H9 (cell line): ENCODE measurements around the gene ADAMTS17. TPM values are rescaled to one million over a fixed set of nuclear protein-coding genes. Genes with fewer than 3 reads are reported as not detected.

Source experiments
- DNase-seq: peaks from one replicate; pipeline ENCODE4 v3.0.0-alpha.2; 2017
- H2AFZ ChIP-seq: one replicate; pipeline ENCODE4 v1.6.1; 2013; ENCODE audit warnings: mild to moderate bottlenecking, low read length, control low read depth, moderate library complexity
- H2AK5ac ChIP-seq: 2 replicates; pipeline ENCODE4 v1.6.1; 2013; ENCODE audit warnings: low read length, control low read depth, mixed read lengths; ENCODE audit not compliant: insufficient read length
- H2BK120ac ChIP-seq: one replicate; pipeline ENCODE4 v1.6.1; 2013; ENCODE audit warnings: low read depth, mild to moderate bottlenecking, low read length, control low read depth, inconsistent platforms; ENCODE audit not compliant: poor library complexity, severe bottlenecking
- H2BK12ac ChIP-seq: 2 replicates; pipeline ENCODE4 v1.6.1; 2013; ENCODE audit warnings: low read length, control low read depth, mixed read lengths, low read depth; ENCODE audit not compliant: insufficient read length
- H2BK15ac ChIP-seq: 2 replicates; pipeline ENCODE4 v1.6.1; 2013; ENCODE audit warnings: low read depth, low read length, control low read depth
- H2BK20ac ChIP-seq: one replicate; pipeline ENCODE4 v1.6.1; 2013; ENCODE audit warnings: low read depth, mild to moderate bottlenecking, low read length, control low read depth, inconsistent platforms; ENCODE audit not compliant: poor library complexity, severe bottlenecking
- H2BK5ac ChIP-seq: 2 replicates; pipeline ENCODE4 v1.6.1; 2013; ENCODE audit warnings: low read length, control low read depth, mixed read lengths; ENCODE audit not compliant: insufficient read length
- H3K14ac ChIP-seq: 2 replicates; pipeline ENCODE4 v1.6.1; 2013; ENCODE audit warnings: low read length, control low read depth; ENCODE audit not compliant: insufficient read depth
- H3K18ac ChIP-seq: 2 replicates; pipeline ENCODE4 v1.6.1; 2013; ENCODE audit warnings: low read depth, mild to moderate bottlenecking, mixed read lengths, low read length, control low read depth; ENCODE audit not compliant: insufficient read length
- H3K23ac ChIP-seq: 2 replicates; pipeline ENCODE4 v1.6.1; 2013; ENCODE audit warnings: low read length, control low read depth, mixed read lengths, low read depth; ENCODE audit not compliant: insufficient read length
- H3K23me2 ChIP-seq: 2 replicates; pipeline ENCODE4 v1.6.1; 2013; ENCODE audit warnings: low read depth, mild to moderate bottlenecking, mixed read lengths, low read length, control low read depth; ENCODE audit not compliant: insufficient read length, poor library complexity, severe bottlenecking
- H3K27ac ChIP-seq: 2 replicates; pipeline ENCODE4 v1.5.1; 2013; ENCODE audit warnings: low read length, control low read depth, mixed read lengths, low read depth; ENCODE audit not compliant: insufficient read length
- H3K27me3 ChIP-seq: 2 replicates; pipeline ENCODE4 v1.6.1; 2013; ENCODE audit warnings: low read length, control low read depth, inconsistent platforms; ENCODE audit not compliant: insufficient read depth
- H3K4ac ChIP-seq: 2 replicates; pipeline ENCODE4 v1.6.1; 2013; ENCODE audit warnings: low read depth, mild to moderate bottlenecking, control low read depth, inconsistent platforms, low read length, moderate library complexity
- H3K4me1 ChIP-seq: 2 replicates; pipeline ENCODE4 v1.6.1; 2013; ENCODE audit warnings: low read length, control low read depth, inconsistent platforms; ENCODE audit not compliant: insufficient read depth
- H3K4me2 ChIP-seq: 2 replicates; pipeline ENCODE4 v1.6.1; 2013; ENCODE audit warnings: low read length, control low read depth, mixed read lengths; ENCODE audit not compliant: insufficient read length, insufficient read depth
- H3K56ac ChIP-seq: 2 replicates; pipeline ENCODE4 v1.6.1; 2013; ENCODE audit warnings: low read depth, mild to moderate bottlenecking, mixed read lengths, low read length, control low read depth; ENCODE audit not compliant: insufficient read length
- H3K79me1 ChIP-seq: 2 replicates; pipeline ENCODE4 v1.6.1; 2013; ENCODE audit warnings: low read depth, mild to moderate bottlenecking, moderate library complexity, low read length, control low read depth, inconsistent platforms; ENCODE audit not compliant: insufficient read depth, poor library complexity, severe bottlenecking
- H3K79me2 ChIP-seq: 2 replicates; pipeline ENCODE4 v1.6.1; 2013; ENCODE audit warnings: low read length, control low read depth, inconsistent platforms; ENCODE audit not compliant: insufficient read depth
- H3K9ac ChIP-seq: 2 replicates; pipeline ENCODE4 v1.6.1; 2013; ENCODE audit warnings: low read length, control low read depth, mixed read lengths; ENCODE audit not compliant: insufficient read length; ENCODE audit errors: extremely low read depth
- H3K9me3 ChIP-seq: one replicate; pipeline ENCODE4 v1.6.1; 2013; ENCODE audit warnings: low read depth, low read length, inconsistent platforms; ENCODE audit not compliant: control insufficient read depth
- H3T11ph ChIP-seq: one replicate; pipeline ENCODE4 v1.6.1; 2013; ENCODE audit warnings: mild to moderate bottlenecking, low read length, control low read depth, inconsistent platforms
- H4K20me1 ChIP-seq: one replicate; pipeline ENCODE4 v1.6.1; 2013; ENCODE audit not compliant: control insufficient read depth, insufficient read length, insufficient read depth
- H4K5ac ChIP-seq: 2 replicates; pipeline ENCODE4 v1.6.1; 2013; ENCODE audit warnings: low read depth, mild to moderate bottlenecking, mixed read lengths, low read length, control low read depth; ENCODE audit not compliant: insufficient read length
- H4K8ac ChIP-seq: replicated peaks from 2 replicates; pipeline ENCODE4 v1.6.1; 2013; ENCODE audit warnings: low read length, control low read depth, mixed read lengths, low read depth; ENCODE audit not compliant: insufficient read length
- H4K91ac ChIP-seq: 2 replicates; pipeline ENCODE4 v1.6.1; 2013; ENCODE audit warnings: low read depth, mild to moderate bottlenecking, moderate library complexity, mixed read lengths, low read length, control low read depth; ENCODE audit not compliant: insufficient read length
- H3K27ac Mint-ChIP-seq, 3 experiments: 2 replicates in 2 of 3; 3 replicates in 1 of 3; pipeline ENCODE4 v1.8.0; 2020 to 2021; ENCODE audit warnings: mixed read lengths in 3 of 3, mild to moderate bottlenecking in 1 of 3, moderate library complexity in 1 of 3
- H3K27me3 Mint-ChIP-seq: 2 replicates; pipeline ENCODE4 v1.8.0; 2021; ENCODE audit warnings: low read depth, mild to moderate bottlenecking, moderate library complexity, mixed read lengths
- H3K36me3 Mint-ChIP-seq, 3 experiments: 2 replicates in 2 of 3; 3 replicates in 1 of 3; pipeline ENCODE4 v1.8.0; 2020 to 2021; ENCODE audit warnings: low read depth in 3 of 3, mixed read lengths in 3 of 3; ENCODE audit not compliant: insufficient read depth in 1 of 3
- H3K4me1 Mint-ChIP-seq, 2 experiments: 2 replicates each; pipeline ENCODE4 v1.8.0; 2020; ENCODE audit warnings: mixed read lengths in 2 of 2
- H3K4me3 Mint-ChIP-seq, 2 experiments: 2 replicates in 1 of 2; 3 replicates in 1 of 2; pipeline ENCODE4 v1.8.0; 2020 to 2021; ENCODE audit warnings: mild to moderate bottlenecking in 2 of 2, mixed read lengths in 2 of 2, moderate library complexity in 1 of 2
- H3K9me3 Mint-ChIP-seq, 2 experiments: 2 replicates in 1 of 2; 3 replicates in 1 of 2; pipeline ENCODE4 v1.8.0; 2020; ENCODE audit warnings: mild to moderate bottlenecking in 2 of 2, mixed read lengths in 2 of 2, moderate library complexity in 1 of 2
- WGBS: extraction: QIAGEN DNeasy Blood & Tissue Kit; methylation state at CpG from one replicate; pipeline ENCODE4 v1.1.7; 2013; ENCODE audit warnings: missing lambda C conversion rate, low lambda C conversion rate, mixed read lengths; ENCODE audit not compliant: insufficient read length; ENCODE audit errors: extremely low coverage; 5-methylcytosine and 5-hydroxymethylcytosine counted together
- total RNA-seq: library from RNA; stranded (reverse); gene quantifications from 2 replicates; pipeline ENCODE4 v1.2.1, GENCODE V29; 2021
- TF ChIP-seq, protein P1 (sequence below): fragments of 200-600 bp; sonication (generic); conservative IDR thresholded peaks from 3 replicates; pipeline ENCODE4 v1.8.0; 2021; ENCODE audit warnings: antibody characterized with exemption, mild to moderate bottlenecking

ADAMTS17 gene
- total RNA-seq, 1 experiment from 2014 or later: 2.9 TPM

DNA sequence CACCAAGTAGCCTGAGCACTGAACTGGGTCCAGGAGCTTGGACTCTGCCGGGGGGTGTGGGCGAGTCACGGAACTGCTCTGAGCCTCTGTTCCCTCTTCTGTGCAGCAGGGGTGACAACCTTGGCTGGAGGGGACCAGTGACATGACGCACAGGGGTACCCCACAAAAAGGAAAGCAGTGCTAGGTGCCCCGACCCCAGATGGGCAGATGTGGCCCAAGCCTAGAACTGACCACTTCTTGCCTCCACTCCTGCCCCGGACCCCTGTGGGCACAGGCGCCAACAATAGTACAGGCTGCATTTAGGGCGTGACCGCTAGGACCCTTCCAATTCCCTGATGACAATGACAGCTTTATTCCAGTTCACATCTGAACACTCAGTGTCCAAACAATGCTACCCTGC, 352.7 kb downstream of the ADAMTS17 start:
- H3K4me3 Mint-ChIP-seq: no peak overlapping the region
- H3K27ac Mint-ChIP-seq: no peak overlapping the region
- H3K9me3 Mint-ChIP-seq: peaks cover 6 to 15% of the 10 kb centered on the region in 2 experiments

More for the DNA sequence above, 352.7 kb downstream of the ADAMTS17 start:
- Histone ChIP-seq H3K23me2 (no peaks in the 10 kb centered on the region), H3K4me2 (no peak overlapping the region), H3K27me3 (no peaks in the 10 kb centered on the region), H3K9ac (no peak overlapping the region), H3K14ac (no peak overlapping the region), H2BK15ac (no peak overlapping the region), H2BK20ac (no peak overlapping the region), H4K91ac (no peak overlapping the region), H2BK12ac (no peak overlapping the region), H3K79me1 (no peaks in the 10 kb centered on the region), H2AFZ (no peak overlapping the region), H2AK5ac (no peak overlapping the region), H3T11ph (no peak overlapping the region), H3K23ac (no peak overlapping the region), H3K4ac (no peak overlapping the region), H3K79me2 (no peaks in the 10 kb centered on the region), H4K20me1 (no peaks in the 10 kb centered on the region), H3K4me1 (peaks cover 2% of the 10 kb centered on the region; the same call in 1 of the 2 replicates), H4K5ac (no peak overlapping the region), H3K9me3 (no peaks in the 10 kb centered on the region), H4K8ac (no peak overlapping the region), H3K18ac (no peak overlapping the region), H2BK5ac (no peak overlapping the region), H3K56ac (no peak overlapping the region), H3K27ac (no peak overlapping the region), H2BK120ac (no peak overlapping the region)
- TF ChIP-seq, protein P1, sequence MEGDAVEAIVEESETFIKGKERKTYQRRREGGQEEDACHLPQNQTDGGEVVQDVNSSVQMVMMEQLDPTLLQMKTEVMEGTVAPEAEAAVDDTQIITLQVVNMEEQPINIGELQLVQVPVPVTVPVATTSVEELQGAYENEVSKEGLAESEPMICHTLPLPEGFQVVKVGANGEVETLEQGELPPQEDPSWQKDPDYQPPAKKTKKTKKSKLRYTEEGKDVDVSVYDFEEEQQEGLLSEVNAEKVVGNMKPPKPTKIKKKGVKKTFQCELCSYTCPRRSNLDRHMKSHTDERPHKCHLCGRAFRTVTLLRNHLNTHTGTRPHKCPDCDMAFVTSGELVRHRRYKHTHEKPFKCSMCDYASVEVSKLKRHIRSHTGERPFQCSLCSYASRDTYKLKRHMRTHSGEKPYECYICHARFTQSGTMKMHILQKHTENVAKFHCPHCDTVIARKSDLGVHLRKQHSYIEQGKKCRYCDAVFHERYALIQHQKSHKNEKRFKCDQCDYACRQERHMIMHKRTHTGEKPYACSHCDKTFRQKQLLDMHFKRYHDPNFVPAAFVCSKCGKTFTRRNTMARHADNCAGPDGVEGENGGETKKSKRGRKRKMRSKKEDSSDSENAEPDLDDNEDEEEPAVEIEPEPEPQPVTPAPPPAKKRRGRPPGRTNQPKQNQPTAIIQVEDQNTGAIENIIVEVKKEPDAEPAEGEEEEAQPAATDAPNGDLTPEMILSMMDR: no peak
- peaks cover 19 to 29% of the 10 kb centered on the region in 2 experiments for H3K4me1 Mint-ChIP-seq
- DNase-seq: no peak
- H3K36me3 Mint-ChIP-seq: peaks cover 6 to 8% (median 7%) of the 10 kb centered on the region in 3 experiments; a peak in 6 of 7 replicates
- no CpG with 5 or more reads among the region's 9 CpGs for WGBS
- peaks cover 19% of the 10 kb centered on the region for H3K27me3 Mint-ChIP-seq
